Keratinocyte (primary cell): ENCODE results near the gene RAVER1. TPM values are rescaled to one million over a fixed set of nuclear protein-coding genes. Genes with fewer than 3 reads are reported as not detected.

ENCODE experiments used
- DNase-seq: peaks from one replicate; pipeline ENCODE4 v3.0.0-alpha.2; 2011; ENCODE audit warnings: low read depth, missing footprints, low spot score
- FAIRE-seq: peaks from 2 replicates; lab custom pipeline; 2011; peaks lifted over from hg19 to GRCh38; lab: Jason Lieb, UNC
- H2AFZ ChIP-seq: 2 replicates; pipeline ENCODE4 v1.6.0; 2012; ENCODE audit warnings: low read length, control low read depth, inconsistent platforms; ENCODE audit not compliant: control insufficient read depth
- H3K27ac ChIP-seq: 2 replicates; pipeline ENCODE4 v1.5.1; 2011; ENCODE audit warnings: low read length; ENCODE audit not compliant: control insufficient read depth, insufficient read depth
- H3K27me3 ChIP-seq: 3 replicates; pipeline ENCODE4 v1.6.0; 2011; ENCODE audit warnings: low read length; ENCODE audit not compliant: control insufficient read depth, insufficient read depth; ENCODE audit errors: extremely low read depth
- H3K36me3 ChIP-seq, 2 experiments: 2 replicates in 1 of 2; 3 replicates in 1 of 2; pipeline ENCODE4 v1.5.1; 2011; ENCODE audit warnings: low read length in 2 of 2, mild to moderate bottlenecking in 1 of 2; ENCODE audit not compliant: control insufficient read depth in 2 of 2, insufficient read depth in 2 of 2; ENCODE audit errors: extremely low read depth in 1 of 2
- H3K4me1 ChIP-seq: 3 replicates; pipeline ENCODE4 v1.5.1; 2011; ENCODE audit warnings: low read length; ENCODE audit not compliant: control insufficient read depth, insufficient read depth; ENCODE audit errors: extremely low read depth
- H3K4me2 ChIP-seq: 3 replicates; pipeline ENCODE4 v1.6.0; 2011; ENCODE audit warnings: low read depth, low read length; ENCODE audit not compliant: control insufficient read depth, insufficient read depth; ENCODE audit errors: extremely low read depth
- H3K4me3 ChIP-seq, 3 experiments: fragments of 200-600 bp in 1 of 3; sonication (generic) in 1 of 3; 2 replicates in 2 of 3; 3 replicates in 1 of 3; pipeline ENCODE4 v1.5.1; 2011 to 2016; ENCODE audit warnings: low read length in 3 of 3, mild to moderate bottlenecking in 3 of 3, control low read depth in 2 of 3, inconsistent platforms in 1 of 3, low read depth in 1 of 3, mixed read lengths in 1 of 3, mixed run types in 1 of 3, moderate library complexity in 1 of 3; ENCODE audit not compliant: control insufficient read depth in 2 of 3, insufficient read depth in 2 of 3; ENCODE audit errors: extremely low read depth in 1 of 3
- H3K79me2 ChIP-seq: 2 replicates; pipeline ENCODE4 v1.6.0; 2012; ENCODE audit warnings: low read length; ENCODE audit not compliant: control insufficient read depth, insufficient read depth
- H3K9ac ChIP-seq: 3 replicates; pipeline ENCODE4 v1.6.0; 2011; ENCODE audit warnings: low read length; ENCODE audit not compliant: control insufficient read depth, insufficient read depth; ENCODE audit errors: extremely low read depth
- H3K9me1 ChIP-seq: 3 replicates; pipeline ENCODE4 v1.6.0; 2011; ENCODE audit warnings: low read length; ENCODE audit not compliant: control insufficient read depth, insufficient read depth; ENCODE audit errors: extremely low read depth
- H3K9me3 ChIP-seq: 2 replicates; pipeline ENCODE4 v1.5.1; 2012; ENCODE audit warnings: low read depth, low read length; ENCODE audit not compliant: control insufficient read depth
- H4K20me1 ChIP-seq: 3 replicates; pipeline ENCODE4 v1.6.0; 2011; ENCODE audit warnings: low read length; ENCODE audit not compliant: control insufficient read depth, insufficient read depth; ENCODE audit errors: extremely low read depth
- EZH2 ChIP-seq: IDR thresholded peaks from one replicate; pipeline ENCODE4 v1.6.1; 2012; ENCODE audit warnings: inconsistent platforms, mild to moderate bottlenecking, low read length, moderate library complexity
- dilution Hi-C: fragments of 300-500 bp; cut with MboI; formaldehyde crosslinking; loops from one replicate; pipeline ENCODE4 v1.7.0; 2020; ENCODE audit warnings: low sequenced_read_pairs; ENCODE audit not compliant: extremely low pct_ligation_motif_present
- polyA plus RNA-seq, 5 experiments: library from polyadenylated mRNA; depleted of rRNA in 3 of 5; stranded (reverse) in 3 of 5; stranded (forward) in 1 of 5; unstranded in 1 of 5; fragments of >200 nt; gene quantifications; 1 replicate in 1 of 5; 2 replicates in 3 of 5; 3 replicates in 1 of 5; pipeline versions ENCODE4 v1.2.1 to v1.2.3, GENCODE V29; 2011 to 2012; ENCODE audit warnings: missing spikeins in 2 of 5, low read depth in 1 of 5, low replicate concordance in 1 of 5
- TF ChIP-seq, protein P1 (sequence below), 3 experiments: IDR thresholded peaks in 1 of 3; conservative IDR thresholded peaks in 1 of 3; optimal IDR thresholded peaks in 1 of 3; 2 replicates in 2 of 3; 3 replicates in 1 of 3; pipeline versions ENCODE3 to v1.5.1; 2011; ENCODE audit warnings: low read length in 3 of 3, mild to moderate bottlenecking in 3 of 3, moderate library complexity in 2 of 3, control low read depth in 1 of 3, inconsistent platforms in 1 of 3; ENCODE audit not compliant: insufficient read depth in 2 of 3; ENCODE audit errors: extremely low read depth in 1 of 3

Gene RAVER1
- polyA plus RNA-seq, 1 donor (not counting 4 experiments of a cell fraction or from before 2014, with no cell fraction given): 0.84 TPM

- Histone ChIP-seq H3K4me2 (no peak overlapping the region), H3K27me3 (no peaks in the 10 kb centered on the region), H3K9ac (no peak overlapping the region), H3K27ac (no peak overlapping the region), H3K9me1 (no peaks in the 10 kb centered on the region), H3K9me3 (no peaks in the 10 kb centered on the region), H3K79me2 (peaks cover 22% of the 10 kb centered on the region), H3K4me1 (peaks cover 19% of the 10 kb centered on the region), H2AFZ (no peak overlapping the region), H3K36me3 (peaks cover 0 to 2% of the 10 kb centered on the region in 2 experiments), H3K4me3 (peak overlapping the region in 1 of 3 experiments; percentile 92), H4K20me1 (no peaks in the 10 kb centered on the region)
- TF ChIP-seq, protein P1, sequence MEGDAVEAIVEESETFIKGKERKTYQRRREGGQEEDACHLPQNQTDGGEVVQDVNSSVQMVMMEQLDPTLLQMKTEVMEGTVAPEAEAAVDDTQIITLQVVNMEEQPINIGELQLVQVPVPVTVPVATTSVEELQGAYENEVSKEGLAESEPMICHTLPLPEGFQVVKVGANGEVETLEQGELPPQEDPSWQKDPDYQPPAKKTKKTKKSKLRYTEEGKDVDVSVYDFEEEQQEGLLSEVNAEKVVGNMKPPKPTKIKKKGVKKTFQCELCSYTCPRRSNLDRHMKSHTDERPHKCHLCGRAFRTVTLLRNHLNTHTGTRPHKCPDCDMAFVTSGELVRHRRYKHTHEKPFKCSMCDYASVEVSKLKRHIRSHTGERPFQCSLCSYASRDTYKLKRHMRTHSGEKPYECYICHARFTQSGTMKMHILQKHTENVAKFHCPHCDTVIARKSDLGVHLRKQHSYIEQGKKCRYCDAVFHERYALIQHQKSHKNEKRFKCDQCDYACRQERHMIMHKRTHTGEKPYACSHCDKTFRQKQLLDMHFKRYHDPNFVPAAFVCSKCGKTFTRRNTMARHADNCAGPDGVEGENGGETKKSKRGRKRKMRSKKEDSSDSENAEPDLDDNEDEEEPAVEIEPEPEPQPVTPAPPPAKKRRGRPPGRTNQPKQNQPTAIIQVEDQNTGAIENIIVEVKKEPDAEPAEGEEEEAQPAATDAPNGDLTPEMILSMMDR (optimal IDR thresholded peaks at IDR 0.05 in 1 of 3, IDR thresholded peaks at IDR 0.05 in 1 of 3, conservative IDR thresholded peaks at IDR 0.05 in 1 of 3; ENCODE audit: extremely low read depth in 1 of 3, insufficient read depth in 2 of 3, low read length in 3 of 3): no peak
- TF ChIP-seq EZH2: no peak
- dilution Hi-C loops: no loop called here
- no peak for FAIRE-seq
- no peak for DNase-seq
Observed at GRCh38 chr19:10335352-10335985, 2.1 kb upstream of the RAVER1 start.

DNA sequence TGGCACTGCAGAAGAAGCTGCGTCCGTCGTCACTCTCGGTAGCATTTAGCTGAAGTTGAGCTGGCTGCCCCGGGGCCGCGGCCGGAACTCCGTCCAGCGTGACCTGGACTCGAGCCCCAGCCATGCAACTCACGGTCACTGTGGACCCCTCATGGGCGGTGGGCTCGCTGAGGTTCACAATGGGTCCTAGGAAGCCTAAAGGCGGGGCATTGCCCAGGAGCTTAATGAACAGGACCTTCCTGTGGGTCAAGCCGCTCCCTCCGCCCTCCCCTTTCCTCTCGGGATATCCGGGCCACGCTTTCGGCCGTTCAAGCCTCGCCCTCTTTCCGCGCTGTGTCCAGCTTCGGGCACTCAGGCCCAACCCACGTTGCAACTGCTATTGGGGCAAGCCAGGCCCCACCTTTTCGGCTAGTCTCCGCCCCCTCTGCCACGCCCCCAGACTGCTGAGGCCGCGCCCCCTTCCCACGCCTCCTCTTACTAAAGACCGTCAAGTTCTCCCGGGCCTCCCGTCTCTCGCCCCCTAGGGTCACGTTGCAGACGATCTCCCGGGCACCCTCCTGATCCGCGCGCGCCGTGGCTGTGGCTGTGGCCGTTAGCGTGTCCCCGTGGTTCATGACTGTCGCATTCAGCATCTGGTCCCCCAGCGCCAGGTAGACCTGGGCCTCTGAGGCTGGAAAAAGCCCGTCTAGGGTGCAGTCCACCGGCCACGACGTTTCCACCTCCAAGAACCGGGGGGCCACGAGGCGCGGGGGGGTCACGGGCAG, 1.4 kb upstream of the RAVER1 start:
- dilution Hi-C loops: no loop called here
- H3K79me2 ChIP-seq: peaks cover 27% of the 10 kb centered on the region
- DNase-seq: peak; percentile 59
- H3K36me3 ChIP-seq: peaks cover 4 to 7% of the 10 kb centered on the region in 2 experiments
- peak overlapping the region; percentile 66 for H3K9ac ChIP-seq
- no peaks in the 10 kb centered on the region for H4K20me1 ChIP-seq
- H2AFZ ChIP-seq: peak overlapping the region; percentile 94
- H3K4me1 ChIP-seq: peaks cover 19% of the 10 kb centered on the region
- no peaks in the 10 kb centered on the region for H3K27me3 ChIP-seq
- no peak overlapping the region for H3K27ac ChIP-seq
- no peaks in the 10 kb centered on the region for H3K9me1 ChIP-seq
- peak overlapping the region; percentile 70 to 94 (median 92) for H3K4me3 ChIP-seq
- no peaks in the 10 kb centered on the region for H3K9me3 ChIP-seq
- FAIRE-seq: no peak
- TF ChIP-seq, protein P1 (optimal IDR thresholded peaks at IDR 0.05 in 1 of 3, IDR thresholded peaks at IDR 0.05 in 1 of 3, conservative IDR thresholded peaks at IDR 0.05 in 1 of 3; ENCODE audit: extremely low read depth in 1 of 3, insufficient read depth in 2 of 3, low read length in 3 of 3): no peak
- no peak for TF ChIP-seq EZH2
- peak overlapping the region; percentile 99 for H3K4me2 ChIP-seq
